Glutamatergic neuron (in vitro differentiated cells): ENCODE data around the gene TOM1L2. TPM values are rescaled to one million over a fixed set of nuclear protein-coding genes. Genes with fewer than 3 reads are reported as not detected.

Experiments used
- DNase-seq: peaks from one replicate; pipeline ENCODE4 v3.0.0; 2022
- H3K27ac Mint-ChIP-seq: one replicate; pipeline ENCODE4 v1.8.0; 2020; ENCODE audit warnings: mild to moderate bottlenecking, mixed read lengths, inconsistent platforms; ENCODE audit not compliant: unreplicated experiment
- H3K27me3 Mint-ChIP-seq: one replicate; pipeline ENCODE4 v1.8.0; 2020; ENCODE audit warnings: mild to moderate bottlenecking, moderate library complexity, mixed read lengths, inconsistent platforms; ENCODE audit not compliant: unreplicated experiment
- H3K36me3 Mint-ChIP-seq: one replicate; pipeline ENCODE4 v1.8.0; 2020; ENCODE audit warnings: mild to moderate bottlenecking, mixed read lengths, inconsistent platforms; ENCODE audit not compliant: unreplicated experiment
- H3K4me1 Mint-ChIP-seq: one replicate; pipeline ENCODE4 v1.8.0; 2020; ENCODE audit warnings: mild to moderate bottlenecking, low read depth, mixed read lengths, inconsistent platforms; ENCODE audit not compliant: unreplicated experiment
- H3K4me3 Mint-ChIP-seq: one replicate; pipeline ENCODE4 v1.8.0; 2020; ENCODE audit warnings: mild to moderate bottlenecking, mixed read lengths, inconsistent platforms; ENCODE audit not compliant: unreplicated experiment
- H3K9me3 Mint-ChIP-seq: one replicate; pipeline ENCODE4 v1.8.0; 2020; ENCODE audit warnings: mild to moderate bottlenecking, moderate library complexity, mixed read lengths, inconsistent platforms; ENCODE audit not compliant: unreplicated experiment
- total RNA-seq: library from RNA; stranded (reverse); fragmentation: NEBNext Ultra II Directional; extraction: Animal tissue kit (Norgen Biotek cat#: 25700); gene quantifications from one replicate; pipeline ENCODE4 v1.2.1, GENCODE V29; 2021; ENCODE audit not compliant: unreplicated experiment
- TF ChIP-seq, protein P1 (sequence below): fragments of 200-600 bp; sonication (generic); IDR thresholded peaks from one replicate; pipeline ENCODE4 v1.5.0; 2021; ENCODE audit not compliant: partially characterized antibody, unreplicated experiment

Gene TOM1L2
- total RNA-seq, 1 donor from 2014 or later = 62.8 TPM

DNA sequence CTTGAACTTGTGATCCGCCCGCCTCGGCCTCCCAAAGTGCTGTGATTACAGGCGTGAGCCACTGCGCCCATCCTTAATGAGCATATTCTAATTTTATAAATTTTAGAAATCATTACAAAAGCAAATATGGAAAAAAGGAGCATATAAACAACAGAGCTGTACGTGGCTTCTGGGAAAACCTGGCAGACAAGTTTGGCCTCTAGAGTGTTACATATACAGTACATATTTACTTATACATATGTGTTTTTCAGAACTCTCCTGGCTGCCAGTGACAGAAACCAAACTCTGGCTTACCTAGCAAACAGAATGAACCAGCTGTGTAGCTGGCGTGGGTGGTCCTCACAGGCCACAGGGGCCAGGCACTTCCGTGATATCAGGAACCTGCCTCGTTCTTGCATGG is 10.6 kb upstream of the TOM1L2 start:
- no peak for DNase-seq
- Mint-ChIP-seq H3K36me3 (no peaks in the 10 kb centered on the region), H3K27ac (no peak overlapping the region), H3K4me1 (peaks cover 2% of the 10 kb centered on the region), H3K4me3 (no peak overlapping the region), H3K9me3 (no peaks in the 10 kb centered on the region), H3K27me3 (peaks cover 3% of the 10 kb centered on the region)
- TF ChIP-seq, protein P1, sequence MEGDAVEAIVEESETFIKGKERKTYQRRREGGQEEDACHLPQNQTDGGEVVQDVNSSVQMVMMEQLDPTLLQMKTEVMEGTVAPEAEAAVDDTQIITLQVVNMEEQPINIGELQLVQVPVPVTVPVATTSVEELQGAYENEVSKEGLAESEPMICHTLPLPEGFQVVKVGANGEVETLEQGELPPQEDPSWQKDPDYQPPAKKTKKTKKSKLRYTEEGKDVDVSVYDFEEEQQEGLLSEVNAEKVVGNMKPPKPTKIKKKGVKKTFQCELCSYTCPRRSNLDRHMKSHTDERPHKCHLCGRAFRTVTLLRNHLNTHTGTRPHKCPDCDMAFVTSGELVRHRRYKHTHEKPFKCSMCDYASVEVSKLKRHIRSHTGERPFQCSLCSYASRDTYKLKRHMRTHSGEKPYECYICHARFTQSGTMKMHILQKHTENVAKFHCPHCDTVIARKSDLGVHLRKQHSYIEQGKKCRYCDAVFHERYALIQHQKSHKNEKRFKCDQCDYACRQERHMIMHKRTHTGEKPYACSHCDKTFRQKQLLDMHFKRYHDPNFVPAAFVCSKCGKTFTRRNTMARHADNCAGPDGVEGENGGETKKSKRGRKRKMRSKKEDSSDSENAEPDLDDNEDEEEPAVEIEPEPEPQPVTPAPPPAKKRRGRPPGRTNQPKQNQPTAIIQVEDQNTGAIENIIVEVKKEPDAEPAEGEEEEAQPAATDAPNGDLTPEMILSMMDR = no peak

DNA sequence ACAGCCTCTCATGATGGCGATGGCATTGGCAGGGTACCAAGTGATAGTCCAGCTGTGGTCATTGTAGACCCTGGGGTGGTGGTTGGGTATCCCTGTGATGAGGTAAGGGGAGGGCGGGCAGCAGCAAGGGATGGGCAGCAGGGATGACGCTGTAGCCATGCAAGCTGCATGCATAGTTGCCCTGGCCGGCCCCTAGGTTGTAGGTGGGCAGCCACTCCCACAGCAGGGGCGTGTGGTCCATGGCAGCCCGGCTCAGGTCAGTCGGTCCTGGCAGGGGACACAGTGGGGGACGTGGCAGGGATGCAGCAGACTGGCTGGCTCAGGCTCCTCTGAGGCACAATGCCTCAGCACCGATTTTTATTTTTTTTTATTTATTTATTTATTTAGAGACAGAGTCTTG is 9.1 kb upstream of the TOM1L2 start:
- H3K27me3 Mint-ChIP-seq = peaks cover 3% of the 10 kb centered on the region
- no peak overlapping the region for H3K4me3 Mint-ChIP-seq
- no peak for DNase-seq
- H3K27ac Mint-ChIP-seq = no peak overlapping the region
- H3K4me1 Mint-ChIP-seq = peaks cover 5% of the 10 kb centered on the region
- TF ChIP-seq, protein P1 = no peak
- H3K36me3 Mint-ChIP-seq = no peaks in the 10 kb centered on the region
- H3K9me3 Mint-ChIP-seq = no peaks in the 10 kb centered on the region

DNA sequence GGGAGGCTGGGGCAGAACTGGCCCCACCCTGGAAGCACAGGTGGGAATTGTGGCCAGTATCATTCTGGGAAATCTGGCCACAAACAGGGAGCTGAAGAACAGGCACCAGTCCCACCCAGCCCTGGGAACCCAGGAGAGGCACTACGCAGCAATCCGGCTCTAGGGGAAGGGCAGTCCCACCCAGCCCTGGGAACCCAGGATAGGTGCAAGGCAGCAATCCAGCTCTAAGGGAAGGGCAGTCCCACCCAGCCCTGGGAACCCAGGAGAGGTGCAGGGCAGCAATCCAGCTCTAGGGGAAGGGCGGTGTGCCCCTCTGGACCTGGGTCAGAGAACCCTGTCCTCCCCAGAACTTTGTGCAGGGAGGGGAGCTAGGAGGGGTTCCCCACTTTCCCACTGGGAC is 7.6 kb upstream of the TOM1L2 start:
- no peaks in the 10 kb centered on the region for H3K36me3 Mint-ChIP-seq
- peaks cover 7% of the 10 kb centered on the region for H3K27me3 Mint-ChIP-seq
- no peak for DNase-seq
- H3K9me3 Mint-ChIP-seq = no peaks in the 10 kb centered on the region
- peaks cover 5% of the 10 kb centered on the region for H3K4me1 Mint-ChIP-seq
- TF ChIP-seq, protein P1 = no peak
- H3K4me3 Mint-ChIP-seq = no peak overlapping the region
- H3K27ac Mint-ChIP-seq = no peak overlapping the region

DNA sequence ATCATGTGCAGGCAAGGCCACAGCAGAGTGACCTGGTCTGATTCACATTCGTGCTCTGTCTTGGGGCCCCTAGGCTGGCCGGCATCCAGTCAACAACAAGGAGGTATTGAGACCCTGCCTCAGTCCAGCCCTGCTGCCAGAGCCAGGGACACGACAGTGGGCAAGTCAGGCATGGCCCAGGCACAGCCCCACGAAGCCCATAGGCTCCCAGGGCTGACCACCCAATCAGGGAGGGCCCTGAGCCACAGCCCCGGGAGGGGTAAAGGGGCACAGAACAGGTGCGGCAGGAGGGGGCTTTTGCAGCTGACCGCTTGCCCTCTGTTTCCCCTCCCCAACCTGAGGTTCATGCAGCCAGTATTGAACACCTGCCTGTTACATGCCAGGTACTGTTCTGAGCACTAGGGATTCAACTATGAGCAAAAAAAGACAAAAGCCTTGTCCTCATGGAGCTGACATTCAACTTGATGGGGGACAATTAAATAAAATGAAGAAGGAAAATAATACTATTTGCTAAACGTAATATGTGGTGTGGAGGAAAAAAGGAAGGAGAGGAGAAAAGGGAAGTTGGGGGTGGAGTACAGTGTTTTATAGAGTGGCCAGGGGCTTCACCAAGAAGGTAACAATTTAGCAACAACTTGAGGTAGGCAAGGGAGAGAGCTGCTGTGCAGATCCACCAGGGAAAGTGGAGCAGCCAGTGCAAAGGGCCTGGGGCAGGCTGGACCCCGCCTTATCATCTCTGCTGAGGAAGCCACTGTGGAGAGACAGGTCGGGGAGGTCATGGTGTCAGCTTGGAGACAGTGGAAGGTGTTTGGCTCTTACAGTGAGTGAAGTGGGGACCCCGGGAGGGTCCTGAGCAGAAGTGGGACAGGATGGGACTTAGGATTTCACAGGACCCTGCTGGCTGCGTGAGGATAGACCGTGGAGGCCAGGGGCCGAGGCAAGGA is 6.6 kb upstream of the TOM1L2 start:
- no peak overlapping the region for H3K27ac Mint-ChIP-seq
- H3K4me3 Mint-ChIP-seq = no peak overlapping the region
- TF ChIP-seq, protein P1 = no peak
- no peaks in the 10 kb centered on the region for H3K9me3 Mint-ChIP-seq
- peaks cover 7% of the 10 kb centered on the region for H3K27me3 Mint-ChIP-seq
- no peaks in the 10 kb centered on the region for H3K36me3 Mint-ChIP-seq
- no peak for DNase-seq
- peaks cover 5% of the 10 kb centered on the region for H3K4me1 Mint-ChIP-seq

DNA sequence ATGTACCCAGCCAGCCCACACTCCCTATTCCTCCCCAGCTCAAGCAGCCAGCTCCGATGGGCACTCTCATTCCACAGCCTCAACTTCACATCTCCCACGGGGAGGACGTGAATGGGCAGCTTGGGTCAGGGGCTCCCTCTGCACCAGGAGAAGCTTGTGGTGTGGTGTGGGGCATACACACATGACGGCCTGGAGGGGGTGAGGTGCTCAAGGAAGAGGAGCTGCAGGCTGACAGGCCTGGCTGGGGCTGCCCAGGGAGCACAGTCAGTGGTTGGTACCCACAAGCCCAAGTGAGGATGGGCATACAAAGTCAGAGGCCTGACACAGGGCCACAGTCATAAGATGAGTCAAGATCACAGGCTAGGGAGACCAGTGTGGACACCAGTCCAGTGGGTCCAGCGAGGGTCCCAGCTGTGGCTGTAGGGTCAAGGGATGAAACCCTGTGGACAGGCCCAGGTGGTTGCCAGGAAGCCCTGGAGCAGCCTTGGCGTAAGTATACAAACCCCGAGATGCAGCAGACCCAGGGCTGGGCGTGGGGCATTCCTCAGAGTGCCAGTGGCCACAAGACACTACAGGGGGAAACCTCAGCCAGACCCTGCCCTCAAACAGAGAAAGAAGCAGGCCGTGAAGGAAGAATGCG is 4.9 kb upstream of the TOM1L2 start:
- TF ChIP-seq, protein P1 = no peak
- Mint-ChIP-seq H3K36me3 (no peaks in the 10 kb centered on the region), H3K4me1 (peaks cover 5% of the 10 kb centered on the region), H3K9me3 (no peaks in the 10 kb centered on the region), H3K27ac (no peak overlapping the region), H3K4me3 (no peak overlapping the region), H3K27me3 (peaks cover 11% of the 10 kb centered on the region)
- no peak for DNase-seq
